Fibroblast of lung (primary cell): Measurements from ENCODE around the gene CFAP92.

ENCODE experiments used
- CTCF ChIP-seq, 2 donors: IDR thresholded peaks in 1 of 2; conservative IDR thresholded peaks in 1 of 2; 1 replicate in 1 of 2; 2 replicates in 1 of 2; pipeline ENCODE4 v1.5.1; 2011 to 2012; ENCODE audit warnings: low read length in 2 of 2, control low read depth in 1 of 2, inconsistent platforms in 1 of 2, low read depth in 1 of 2, mild to moderate bottlenecking in 1 of 2
- EZH2 ChIP-seq: IDR thresholded peaks from 2 replicates; pipeline ENCODE4 v1.5.1; 2012; ENCODE audit warnings: low read length, control low read depth, mild to moderate bottlenecking; ENCODE audit errors: missing control alignments

- TF ChIP-seq CTCF (conservative IDR thresholded peaks at IDR 0.05 in 1 of 2, IDR thresholded peaks at IDR 0.05 in 1 of 2; ENCODE audit: low read depth in 1 of 2, low read length in 2 of 2) (no peak), EZH2 (no peak)
Measured at GRCh38 chr3:128895843-128896697, 97.8 kb downstream of the CFAP92 start.
